Testis (tissue), 2 donors: Measurements from ENCODE around the gene CYP4V2.
"Not testable (repeated sequence)": the region's sequence is repeated elsewhere in the genome, so short reads cannot be mapped to it uniquely, and the experiment has no call there.

Experiments
- CTCF ChIP-seq, 3 experiments: fragments of 450-650 bp in 2 of 3; fragments of 200-600 bp in 1 of 3; sonication (generic) in 1 of 3; IDR thresholded peaks; one replicate each; pipeline ENCODE4 v1.5.1; 2016 to 2019; ENCODE audit warnings: antibody characterized with exemption in 3 of 3, mild to moderate bottlenecking in 2 of 3, moderate library complexity in 1 of 3
- POLR2A ChIP-seq: fragments of 450-650 bp; IDR thresholded peaks from one replicate; pipeline ENCODE4 v1.6.1; 2017; ENCODE audit warnings: antibody characterized with exemption, mild to moderate bottlenecking, moderate library complexity

DNA sequence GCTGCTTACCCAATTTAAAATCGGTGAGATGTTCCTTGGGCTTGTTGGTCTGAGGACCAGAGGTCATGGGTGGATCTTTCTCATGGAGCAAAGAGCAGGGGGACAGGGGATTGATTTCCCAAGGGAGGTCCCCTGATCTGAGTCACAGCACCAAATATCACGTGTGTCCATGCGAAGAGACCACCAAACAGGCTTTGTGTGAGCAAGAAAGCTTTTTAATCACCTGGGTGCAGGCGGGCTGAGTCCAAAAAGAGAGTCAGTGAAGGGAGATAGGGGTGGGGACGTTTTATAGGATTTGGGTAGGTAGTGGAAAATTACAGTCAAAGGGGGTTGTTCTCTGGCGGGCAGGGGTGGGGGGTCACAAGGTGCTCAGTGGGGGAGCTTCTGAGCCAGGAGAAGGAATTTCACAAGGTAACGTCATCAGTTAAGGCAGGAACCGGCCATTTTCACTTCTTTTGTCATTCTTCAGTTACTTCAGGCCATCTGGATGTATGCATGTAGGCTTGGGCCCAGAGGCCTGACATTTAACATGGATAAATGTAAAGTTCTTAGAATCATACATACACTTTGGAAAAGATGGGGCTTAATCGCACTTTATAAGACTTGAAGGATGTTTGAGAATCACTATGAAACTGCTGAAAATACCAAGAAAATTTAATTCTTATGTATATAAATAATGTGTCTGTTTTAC lies 55.8 kb downstream of the CYP4V2 start:
- not testable (repeated sequence) for TF ChIP-seq CTCF (IDR thresholded peaks at IDR 0.05); POLR2A
